H1 (cell line): ENCODE data around the gene PRKCA. TPM values are rescaled to one million over a fixed set of nuclear protein-coding genes. Genes with fewer than 3 reads are reported as not detected.

ENCODE experiments used
- CTCF ChIA-PET: fragments of 300-600 bp; sonication (Branson Sonifier 250); formaldehyde crosslinking; loops from one replicate; lab custom pipeline; 2021; ENCODE audit not compliant: partially characterized antibody; lab: Charles Lee
- POLR2A ChIA-PET: fragments of 300-600 bp; sonication (Branson Sonifier 250); formaldehyde crosslinking; loops from one replicate; lab custom pipeline; 2021; ENCODE audit warnings: inconsistent platforms; ENCODE audit not compliant: partially characterized antibody; lab: Charles Lee
- DNase-seq, 2 experiments: peaks; one replicate each; pipeline versions ENCODE4 v3.0.0 to v3.0.0-alpha.2; 2010 to 2022; ENCODE audit warnings: low spot score in 2 of 2, low read depth in 1 of 2, mixed read lengths in 1 of 2
- FAIRE-seq: peaks from 2 replicates; lab custom pipeline; 2011; peaks lifted over from hg19 to GRCh38; lab: Jason Lieb, UNC
- H2AFZ ChIP-seq: 2 replicates; pipeline ENCODE4 v1.8.1; 2012; ENCODE audit warnings: low read length, inconsistent platforms
- H2AK5ac ChIP-seq: 2 replicates; pipeline ENCODE4 v1.6.1; 2013; ENCODE audit warnings: low read depth, low read length
- H2BK120ac ChIP-seq: replicated peaks from 2 replicates; pipeline ENCODE3; 2013; ENCODE audit warnings: low read depth, low read length, inconsistent platforms
- H2BK12ac ChIP-seq: 2 replicates; pipeline ENCODE4 v1.6.1; 2013; ENCODE audit warnings: low read depth, low read length
- H2BK15ac ChIP-seq: 2 replicates; pipeline ENCODE4 v1.6.1; 2013; ENCODE audit warnings: low read length
- H2BK20ac ChIP-seq: 2 replicates; pipeline ENCODE4 v1.6.1; 2013; ENCODE audit warnings: low read length
- H2BK5ac ChIP-seq: 2 replicates; pipeline ENCODE4 v1.6.1; 2013; ENCODE audit warnings: low read depth, low read length
- H3K14ac ChIP-seq: 2 replicates; pipeline ENCODE4 v1.6.1; 2013; ENCODE audit warnings: inconsistent platforms; ENCODE audit not compliant: insufficient read length
- H3K18ac ChIP-seq: 2 replicates; pipeline ENCODE4 v1.6.1; 2013; ENCODE audit warnings: low read length; ENCODE audit errors: extremely low read depth
- H3K23ac ChIP-seq: 2 replicates; pipeline ENCODE4 v1.6.1; 2013; ENCODE audit warnings: inconsistent platforms; ENCODE audit not compliant: insufficient read length
- H3K23me2 ChIP-seq: 2 replicates; pipeline ENCODE4 v1.6.1; 2013; ENCODE audit warnings: low read depth, low read length
- H3K27ac ChIP-seq: 2 replicates; pipeline ENCODE4 v1.6.1; 2011; ENCODE audit warnings: low read depth, low read length, inconsistent platforms
- H3K27me3 ChIP-seq, 4 experiments: replicated peaks in 1 of 4; 1 replicate in 1 of 4; 2 replicates in 3 of 4; pipeline versions ENCODE4 v1.6.1 to v1.8.1; 2011 to 2013; ENCODE audit warnings: low read length in 3 of 4, mild to moderate bottlenecking in 3 of 4, inconsistent platforms in 2 of 4, mixed read lengths in 2 of 4, moderate library complexity in 1 of 4; ENCODE audit not compliant: control insufficient read depth in 3 of 4, insufficient read depth in 3 of 4; ENCODE audit errors: extremely low read depth in 1 of 4
- H3K36me3 ChIP-seq, 4 experiments: 2 replicates each; pipeline versions ENCODE4 v1.6.1 to v1.8.1; 2011 to 2013; ENCODE audit warnings: mild to moderate bottlenecking in 4 of 4, low read length in 3 of 4, moderate library complexity in 2 of 4, control low read depth in 1 of 4, inconsistent platforms in 1 of 4; ENCODE audit not compliant: insufficient read depth in 4 of 4, control insufficient read depth in 2 of 4
- H3K4ac ChIP-seq: replicated peaks from 2 replicates; pipeline ENCODE3; 2013; ENCODE audit warnings: low read length, low read depth, mixed read lengths, inconsistent platforms; ENCODE audit not compliant: insufficient read length
- H3K4me1 ChIP-seq, 4 experiments: replicated peaks in 1 of 4; 1 replicate in 1 of 4; 2 replicates in 3 of 4; pipeline versions ENCODE4 v1.6.1 to v1.8.1; 2011 to 2013; ENCODE audit warnings: low read length in 3 of 4, inconsistent platforms in 2 of 4, mixed read lengths in 1 of 4; ENCODE audit not compliant: insufficient read depth in 4 of 4, control insufficient read depth in 3 of 4
- H3K4me2 ChIP-seq, 2 experiments: 2 replicates each; pipeline versions ENCODE4 v1.6.1 to v1.8.1; 2011 to 2013; ENCODE audit warnings: low read depth in 2 of 2, low read length in 2 of 2, control low read depth in 1 of 2, inconsistent platforms in 1 of 2, mild to moderate bottlenecking in 1 of 2; ENCODE audit not compliant: insufficient read depth in 1 of 2
- H3K4me3 ChIP-seq, 4 experiments: fragments of 200-600, 300-600 bp in 1 of 4; sonication (generic), shearing (Covaris generic), sonication (Bioruptor Twin) in 1 of 4; 2 replicates each; pipeline versions ENCODE4 v1.5.1 to v1.8.1; 2011 to 2016; ENCODE audit warnings: low read length in 4 of 4, low read depth in 3 of 4, control low read depth in 2 of 4, inconsistent platforms in 2 of 4, mild to moderate bottlenecking in 2 of 4, mixed read lengths in 1 of 4, moderate library complexity in 1 of 4; ENCODE audit not compliant: insufficient read depth in 2 of 4; ENCODE audit errors: extremely low read depth in 1 of 4
- H3K56ac ChIP-seq: replicated peaks from 2 replicates; pipeline ENCODE3; 2013; ENCODE audit warnings: low read depth, mild to moderate bottlenecking, mixed read lengths, low read length, inconsistent platforms; ENCODE audit not compliant: insufficient read length
- H3K79me1 ChIP-seq: 2 replicates; pipeline ENCODE4 v1.6.1; 2013; ENCODE audit warnings: low read depth, low read length, control low read depth
- H3K79me2 ChIP-seq, 2 experiments: 2 replicates each; pipeline versions ENCODE4 v1.6.1 to v1.8.1; 2012 to 2013; ENCODE audit warnings: low read length in 2 of 2, mild to moderate bottlenecking in 2 of 2, inconsistent platforms in 1 of 2; ENCODE audit not compliant: insufficient read depth in 2 of 2, control insufficient read depth in 1 of 2
- H3K9ac ChIP-seq, 4 experiments: replicated peaks in 1 of 4; 1 replicate in 1 of 4; 2 replicates in 3 of 4; pipeline versions ENCODE4 v1.6.1 to v1.8.1; 2011 to 2013; ENCODE audit warnings: low read depth in 3 of 4, low read length in 3 of 4, control low read depth in 2 of 4, mild to moderate bottlenecking in 2 of 4, moderate library complexity in 2 of 4, inconsistent platforms in 1 of 4; ENCODE audit errors: extremely low read depth in 1 of 4
- H3K9me3 ChIP-seq, 2 experiments: 2 replicates each; pipeline versions ENCODE4 v1.6.1 to v1.8.1; 2012 to 2013; ENCODE audit warnings: mild to moderate bottlenecking in 2 of 2, moderate library complexity in 2 of 2, control low read depth in 1 of 2, inconsistent platforms in 1 of 2, low read depth in 1 of 2, low read length in 1 of 2, mixed read lengths in 1 of 2; ENCODE audit not compliant: insufficient read depth in 2 of 2
- H4K20me1 ChIP-seq, 2 experiments: replicated peaks in 1 of 2; 2 replicates each; pipeline versions ENCODE3 to v1.8.1; 2011 to 2013; ENCODE audit warnings: inconsistent platforms in 2 of 2, low read length in 2 of 2, mild to moderate bottlenecking in 1 of 2; ENCODE audit not compliant: insufficient read depth in 2 of 2, control insufficient read depth in 1 of 2
- H4K5ac ChIP-seq: 2 replicates; pipeline ENCODE4 v1.6.1; 2013; ENCODE audit warnings: low read length, low read depth, mixed read lengths, inconsistent platforms; ENCODE audit not compliant: insufficient read length
- H4K8ac ChIP-seq: 2 replicates; pipeline ENCODE4 v1.8.0; 2013; ENCODE audit warnings: mild to moderate bottlenecking, moderate library complexity, low read length, inconsistent platforms; ENCODE audit not compliant: insufficient read depth; ENCODE audit errors: extremely low read depth
- H4K91ac ChIP-seq: replicated peaks from 2 replicates; pipeline ENCODE3; 2013; ENCODE audit warnings: low read length, mixed read lengths, inconsistent platforms; ENCODE audit not compliant: insufficient read length
- ASH2L ChIP-seq: fragments of 200-600, 300-600 bp; sonication (generic); IDR thresholded peaks from one replicate; pipeline ENCODE4 v1.7.1; 2017; ENCODE audit warnings: low read length
- ATF3 ChIP-seq: IDR thresholded peaks from 2 replicates; pipeline ENCODE4 v1.6.1; 2011; ENCODE audit warnings: low read depth, mild to moderate bottlenecking, low read length; ENCODE audit not compliant: insufficient read depth
- CBX5 ChIP-seq: fragments of 300-800, 300-1000 bp; sonication (generic); IDR thresholded peaks from 2 replicates; pipeline ENCODE4 v1.7.1; 2016; ENCODE audit warnings: antibody characterized with exemption, low read length, low read depth
- CBX8 ChIP-seq: fragments of 300-800, 300-1000 bp; sonication (generic); IDR thresholded peaks from 2 replicates; pipeline ENCODE4 v1.7.1; 2016; ENCODE audit warnings: low read depth, low read length, borderline replicate concordance
- E2F6 ChIP-seq: IDR thresholded peaks from 2 replicates; pipeline ENCODE4 v1.6.1; 2012; ENCODE audit warnings: inconsistent platforms
- EZH2 ChIP-seq: fragments of 200-600 bp; sonication (generic); IDR thresholded peaks from 2 replicates; pipeline ENCODE4 v1.7.1; 2012; ENCODE audit warnings: low read depth, mild to moderate bottlenecking, moderate library complexity, low read length, inconsistent platforms; ENCODE audit not compliant: severe bottlenecking
- GTF2F1 ChIP-seq: IDR thresholded peaks from 2 replicates; pipeline ENCODE4 v1.6.1; 2012; ENCODE audit warnings: low read depth, low read length, improper control_type of control experiment, borderline replicate concordance
- RAD21 ChIP-seq, 2 experiments: IDR thresholded peaks in 1 of 2; conservative IDR thresholded peaks in 1 of 2; 2 replicates each; pipeline ENCODE4 v1.6.1; 2011; ENCODE audit warnings: low read depth in 2 of 2, low read length in 2 of 2, improper control_type of control experiment in 1 of 2, inconsistent platforms in 1 of 2, mild to moderate bottlenecking in 1 of 2, moderate library complexity in 1 of 2
- RFX5 ChIP-seq: IDR thresholded peaks from 2 replicates; pipeline ENCODE4 v1.6.1; 2011; ENCODE audit warnings: low read depth, low read length, improper control_type of control experiment, borderline replicate concordance
- RXRA ChIP-seq: IDR thresholded peaks from 2 replicates; pipeline ENCODE4 v1.6.1; 2011; ENCODE audit warnings: low read depth, mild to moderate bottlenecking, low read length, moderate library complexity; ENCODE audit not compliant: insufficient read depth
- SP2 ChIP-seq: IDR thresholded peaks from 2 replicates; pipeline ENCODE4 v1.6.1; 2012; ENCODE audit warnings: mild to moderate bottlenecking, low read length, inconsistent platforms
- TAF7 ChIP-seq: optimal IDR thresholded peaks from 2 replicates; pipeline ENCODE3; 2011; ENCODE audit warnings: low read depth, mild to moderate bottlenecking, inconsistent platforms, low read length, moderate library complexity, borderline replicate concordance
- WGBS, 2 experiments: shearing (Covaris generic) in 1 of 2; methylation state at CpG; one replicate each; pipeline versions ENCODE4 v1.1.6 to v1.1.7; 2013 to 2015; ENCODE audit warnings: low lambda C conversion rate in 2 of 2, mixed read lengths in 2 of 2, inconsistent platforms in 1 of 2, low coverage in 1 of 2, missing lambda C conversion rate in 1 of 2; ENCODE audit not compliant: insufficient replicate concordance in 2 of 2, insufficient coverage in 1 of 2, insufficient read length in 1 of 2; ENCODE audit errors: extremely low coverage in 1 of 2, missing lambda C conversion rate in 1 of 2; 5-methylcytosine and 5-hydroxymethylcytosine counted together
- polyA plus RNA-seq, 7 experiments: library from polyadenylated mRNA; depleted of rRNA in 3 of 7; stranded (reverse) in 5 of 7; unstranded in 2 of 7; fragments of >200 nt in 5 of 7; fragments of 200-250 nt in 2 of 7; gene quantifications; 1 replicate in 5 of 7; 2 replicates in 1 of 7; 4 replicates in 1 of 7; pipeline versions ENCODE4 v1.2.1 to v1.2.3, GENCODE V29; 2011 to 2013; ENCODE audit warnings: missing spikeins in 2 of 7, mixed read lengths in 2 of 7
- total RNA-seq: library from RNA; stranded (reverse); fragmentation: NEBNext Ultra II Directional; extraction: Animal tissue kit (Norgen Biotek cat#: 25700); gene quantifications from 2 replicates; pipeline ENCODE4 v1.2.1, GENCODE V29; 2021

The PRKCA gene
- total and polyA plus RNA-seq, 2 of the 8 experiments (the other 6 are each of a cell fraction or from before 2014, with no cell fraction given), result 5.8 to 17.8 TPM

- Histone ChIP-seq H3K27ac (no peak overlapping the region), H2BK12ac (no peak overlapping the region), H3K56ac (no peak overlapping the region), H3K4me1 (peaks cover 0 to 4% (median 1%) of the 10 kb centered on the region in 4 experiments; a peak in 2 of 7 replicates), H3K23me2 (no peaks in the 10 kb centered on the region), H2AFZ (no peak overlapping the region), H3K4me2 (no peak overlapping the region), H3K79me1 (no peaks in the 10 kb centered on the region), H2BK5ac (no peak overlapping the region), H2BK15ac (no peak overlapping the region), H3K4ac (no peak overlapping the region), H3K27me3 (no peaks in the 10 kb centered on the region), H3K79me2 (peaks cover 0 to 30% of the 10 kb centered on the region in 2 experiments; a peak in 2 of 4 replicates), H3K4me3 (no peak overlapping the region), H4K5ac (no peak overlapping the region), H3K36me3 (no peaks in the 10 kb centered on the region), H3K18ac (no peak overlapping the region), H2BK20ac (no peak overlapping the region), H3K14ac (no peak overlapping the region), H2AK5ac (no peak overlapping the region), H3K9ac (no peak overlapping the region), H4K20me1 (peaks cover 0 to 3% of the 10 kb centered on the region in 2 experiments), H2BK120ac (no peak overlapping the region), H4K91ac (no peak overlapping the region), H3K9me3 (no peaks in the 10 kb centered on the region), H4K8ac (no peak overlapping the region), H3K23ac (no peak overlapping the region)
- DNase-seq (no peak), FAIRE-seq (no peak)
- 84% methylated on average over 5 of the region's 5 CpGs; no CpG with 5 or more reads in 1 of the 2 experiments for WGBS, 2 experiments
- CTCF ChIA-PET, result interaction anchor here (0.7 to 1.5 kb wide), 2 partner anchors 9 to 10 kb away, joined by 3 to 4 read pairs; no protein-coding TSS in a partner anchor
- POLR2A ChIA-PET, result interaction anchor here (0.9 kb wide), 1 partner anchor 19 kb away, joined by 4 read pairs; no protein-coding TSS in a partner anchor
- TF ChIP-seq SP2 (no peak), RAD21 (IDR thresholded peaks at IDR 0.05 in 1 of 2, conservative IDR thresholded peaks at IDR 0.05 in 1 of 2; ENCODE audit: low read depth in 2 of 2, low read length in 2 of 2) (no peak), EZH2 (no peak), CBX5 (no peak), CBX8 (no peak), E2F6 (no peak), GTF2F1 (no peak), RXRA (no peak), RFX5 (no peak), ATF3 (no peak), TAF7 (no peak), ASH2L (no peak)
Observed at GRCh38 chr17:66354981-66355380, 52.6 kb downstream of the PRKCA start.
